NCI-H146 (cell line): ENCODE results near the gene THRB.

ENCODE experiments used
- DNase-seq: peaks from one replicate; lab custom pipeline; 2025; lab: John Stamatoyannopoulos, UW

The THRB gene

DNA sequence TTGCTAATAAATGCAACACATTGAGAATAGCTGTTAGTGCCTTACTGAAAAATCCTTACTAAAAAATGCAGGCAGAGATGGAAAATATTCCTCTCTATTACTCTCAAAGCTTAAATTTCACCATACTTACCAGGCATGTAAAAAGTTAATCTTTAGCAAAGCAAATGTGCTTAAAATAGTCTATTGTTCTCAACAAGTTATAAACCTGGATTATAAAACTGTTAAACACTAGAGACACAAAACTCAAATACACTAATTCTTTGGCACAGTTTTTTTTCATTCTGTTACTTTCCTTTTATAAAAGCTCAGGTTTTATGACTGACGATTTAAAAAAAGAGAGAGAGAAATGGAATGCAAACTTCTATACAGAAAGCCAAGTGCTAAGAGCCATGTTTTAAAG is 119.8 kb downstream of the THRB start:
- DNase-seq = no peak

GRCh38 chr3:24373198-24373959 is 121.3 kb downstream of the THRB start:
- no peak for DNase-seq

DNA sequence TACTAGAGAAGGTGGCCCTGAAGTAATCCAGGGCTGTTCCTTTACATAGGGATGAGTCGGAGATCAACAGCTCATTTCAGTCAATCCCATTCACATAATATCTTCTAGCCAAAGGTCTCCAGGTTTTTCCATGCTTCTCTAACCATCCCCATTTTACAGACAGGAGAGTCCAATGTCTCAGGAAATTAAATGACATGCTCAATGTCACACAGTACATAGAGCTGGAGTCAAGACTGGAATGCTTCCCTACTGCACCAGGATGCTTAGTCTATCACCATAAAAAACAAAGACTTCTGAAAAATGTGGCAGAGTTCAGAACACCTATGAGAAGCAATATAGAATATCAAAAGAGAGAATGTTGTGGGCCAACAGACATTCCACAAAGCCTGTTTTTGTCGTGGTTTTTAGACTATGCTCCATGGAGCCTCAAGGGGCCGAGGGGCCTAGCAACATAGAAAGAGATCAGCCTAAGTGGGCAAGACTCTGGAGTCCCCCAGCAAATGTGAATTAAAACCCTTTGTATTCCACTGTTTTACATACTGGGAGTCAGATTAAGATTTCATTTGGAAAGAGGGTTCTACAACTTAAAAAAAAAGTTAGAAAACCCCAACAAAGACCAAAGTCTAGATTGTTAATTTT is 122.0 kb downstream of the THRB start:
- DNase-seq = no peak

- no peak for DNase-seq
These were observed 124.1 kb downstream of the THRB start for GRCh38 chr3:24370352-24371090.

DNA sequence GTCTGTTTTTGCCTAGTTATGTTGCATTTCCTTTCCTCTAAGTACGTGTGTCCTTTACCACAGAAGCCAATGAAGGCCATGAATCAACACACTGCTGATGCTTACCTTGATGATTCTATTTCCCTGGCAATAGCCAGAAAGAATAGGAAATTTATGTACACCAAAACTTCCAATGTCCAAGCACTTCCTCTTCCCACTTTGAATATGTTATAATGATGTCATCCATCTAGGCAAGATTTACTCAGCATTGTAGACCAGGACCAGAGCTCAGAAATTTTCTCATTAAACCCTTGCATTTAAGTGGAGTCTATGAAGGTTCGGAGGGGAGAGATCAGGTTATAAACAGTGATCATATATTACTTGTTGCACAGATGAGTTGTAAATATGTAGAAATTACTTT is 126.0 kb downstream of the THRB start:
- no peak for DNase-seq

DNA sequence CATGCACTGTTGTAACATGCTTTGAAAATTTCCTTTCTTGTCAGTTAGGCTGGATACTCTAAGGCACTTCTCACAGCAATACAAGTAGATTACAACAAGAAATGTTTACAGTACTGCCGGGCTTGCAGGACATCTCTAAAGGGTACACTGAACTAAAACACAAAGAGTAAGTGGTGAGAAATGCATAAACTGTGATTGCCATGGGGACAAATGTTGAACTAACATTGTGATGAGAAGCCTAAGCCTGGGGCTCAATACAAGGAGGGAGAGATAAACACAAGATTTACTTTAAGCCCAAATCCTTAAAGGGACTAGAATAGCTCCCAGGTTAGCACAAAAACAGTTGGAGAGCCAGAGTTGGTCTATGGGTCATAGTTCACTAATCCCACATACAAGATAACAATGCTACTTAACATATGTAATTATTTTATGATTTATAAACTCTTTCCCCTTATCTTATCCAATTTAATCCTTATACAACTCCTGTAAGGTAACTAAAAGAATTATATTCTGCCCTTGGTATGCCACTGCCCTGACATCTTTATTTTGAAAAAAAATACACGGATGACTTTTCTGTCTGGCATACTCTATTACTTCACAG is 126.9 kb downstream of the THRB start:
- no peak for DNase-seq

DNA sequence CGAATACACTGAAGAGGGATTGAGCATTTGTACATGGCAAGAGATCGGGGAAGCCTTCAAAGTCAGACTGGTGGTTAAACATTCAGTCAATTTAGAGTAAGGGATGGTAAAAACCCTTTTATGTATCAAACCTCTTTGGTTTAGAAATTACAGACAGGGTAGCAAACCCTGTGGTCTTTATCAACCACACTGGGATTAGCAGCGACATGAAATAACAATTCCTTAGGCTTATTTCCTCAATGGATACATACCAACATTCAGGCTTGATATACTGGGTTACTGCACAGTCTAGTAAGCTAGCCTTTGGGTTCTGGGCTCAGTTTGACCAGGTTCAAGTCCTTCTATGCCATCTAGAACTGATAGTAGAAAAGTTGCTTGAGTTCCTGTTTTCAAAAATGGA is 127.4 kb downstream of the THRB start:
- DNase-seq = no peak

GRCh38 chr3:24365168-24365567 is 129.5 kb downstream of the THRB start:
- DNase-seq = no peak

GRCh38 chr3:24364359-24364758 is 130.3 kb downstream of the THRB start:
- no peak for DNase-seq

DNA sequence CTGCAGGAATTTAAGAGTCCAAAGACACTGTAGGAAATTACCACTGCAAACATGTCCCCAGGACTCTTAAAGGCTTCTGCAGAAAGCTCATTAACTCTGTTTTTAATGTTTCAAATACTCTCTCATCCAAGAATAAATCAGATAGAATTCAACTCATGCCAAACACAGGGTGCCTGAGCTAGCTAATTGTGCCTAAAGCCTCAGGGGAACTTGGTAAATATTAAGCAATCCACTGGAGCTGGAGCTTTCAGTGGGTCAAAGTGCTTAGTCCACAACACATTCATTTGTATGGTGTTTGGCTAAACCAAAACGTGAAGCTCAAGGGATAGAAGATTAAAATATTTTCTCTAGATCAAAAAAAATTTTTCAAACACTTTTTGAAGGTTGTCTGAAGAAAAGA is 131.4 kb downstream of the THRB start:
- no peak for DNase-seq

GRCh38 chr3:24361623-24362022 is 133.0 kb downstream of the THRB start:
- no peak for DNase-seq

- DNase-seq = no peak
These were observed 133.7 kb downstream of the THRB start for GRCh38 chr3:24360957-24361356.

DNA sequence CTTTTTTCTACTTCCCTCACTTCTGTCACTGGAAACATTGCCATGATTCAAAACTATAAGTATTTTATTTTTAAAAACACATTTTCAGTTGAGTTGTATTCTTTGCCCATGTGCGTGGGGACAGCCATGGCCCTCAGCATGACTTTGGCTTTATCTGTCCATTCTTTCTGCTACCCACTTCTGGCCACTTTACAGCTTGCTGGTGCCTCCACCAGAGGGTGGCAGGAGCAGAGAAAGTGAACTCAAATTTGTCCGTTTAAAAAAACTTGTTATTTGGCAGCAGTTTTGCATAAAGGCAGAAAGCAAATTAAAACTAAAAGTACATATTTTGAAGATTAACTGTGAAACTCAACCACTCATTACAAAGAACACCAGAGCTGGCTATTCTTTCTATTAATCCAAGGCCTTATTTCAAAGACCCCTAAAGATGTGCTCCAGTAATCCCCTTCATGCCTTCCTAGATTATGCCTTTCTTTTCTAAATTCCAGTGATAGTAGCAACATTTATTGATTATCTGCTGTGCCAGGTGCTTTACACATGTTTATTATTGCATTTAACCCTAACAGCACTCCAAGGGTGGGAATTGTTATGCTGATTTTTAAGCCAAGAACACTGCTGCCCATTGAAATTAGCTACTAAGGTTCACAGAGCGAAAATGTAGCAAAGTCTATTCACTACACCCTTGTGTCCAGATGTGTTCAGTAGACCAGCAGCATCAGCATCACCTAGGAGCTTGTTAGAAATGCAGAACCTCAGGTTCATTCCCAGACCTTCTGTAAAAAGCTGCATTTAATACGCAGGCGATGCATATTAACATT is 134.8 kb downstream of the THRB start:
- DNase-seq = no peak

DNA sequence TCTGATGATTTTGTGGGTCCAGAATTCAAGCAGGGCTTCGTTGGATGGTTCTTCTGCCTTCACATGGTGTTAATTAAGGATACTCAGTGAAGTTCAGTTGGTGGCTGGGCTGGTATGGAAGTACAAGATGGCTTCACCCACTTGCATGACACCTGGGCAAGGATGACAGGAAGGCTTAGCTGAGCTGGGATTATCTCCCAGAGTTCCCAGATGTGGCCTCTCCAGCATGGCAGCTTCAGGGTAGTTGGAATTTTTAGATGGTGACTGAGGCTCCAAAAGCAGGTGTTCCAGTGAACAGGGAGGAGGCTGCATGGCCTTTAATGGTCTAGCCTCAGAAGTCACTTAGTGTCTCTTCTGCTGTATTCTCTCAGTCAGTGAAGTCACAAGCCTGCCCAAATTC is 135.5 kb downstream of the THRB start:
- no peak for DNase-seq

DNA sequence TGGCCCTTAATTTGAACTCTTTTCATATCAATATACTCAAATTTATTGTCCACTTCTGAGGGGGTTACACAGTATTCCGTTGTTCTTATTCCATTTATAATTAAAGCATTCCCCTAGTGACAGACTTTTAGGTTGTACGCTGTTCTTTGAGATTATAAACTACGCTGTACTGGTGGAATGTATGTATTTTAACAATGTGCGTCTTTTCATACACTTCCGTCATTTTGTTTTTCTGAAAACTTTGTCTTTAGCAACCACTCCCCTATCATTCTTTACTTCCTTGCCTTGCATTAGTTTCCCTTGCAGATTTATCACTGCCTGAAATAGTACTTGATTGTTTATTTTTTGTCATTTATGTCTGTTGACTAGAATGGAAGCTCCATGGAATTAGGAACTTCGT is 137.0 kb downstream of the THRB start:
- no peak for DNase-seq

GRCh38 chr3:24355806-24356205 is 138.8 kb downstream of the THRB start:
- DNase-seq = no peak

- no peak for DNase-seq
These were observed 140.4 kb downstream of the THRB start for GRCh38 chr3:24354230-24354629.

- no peak for DNase-seq
These were observed 141.6 kb downstream of the THRB start for GRCh38 chr3:24352893-24353553.

DNA sequence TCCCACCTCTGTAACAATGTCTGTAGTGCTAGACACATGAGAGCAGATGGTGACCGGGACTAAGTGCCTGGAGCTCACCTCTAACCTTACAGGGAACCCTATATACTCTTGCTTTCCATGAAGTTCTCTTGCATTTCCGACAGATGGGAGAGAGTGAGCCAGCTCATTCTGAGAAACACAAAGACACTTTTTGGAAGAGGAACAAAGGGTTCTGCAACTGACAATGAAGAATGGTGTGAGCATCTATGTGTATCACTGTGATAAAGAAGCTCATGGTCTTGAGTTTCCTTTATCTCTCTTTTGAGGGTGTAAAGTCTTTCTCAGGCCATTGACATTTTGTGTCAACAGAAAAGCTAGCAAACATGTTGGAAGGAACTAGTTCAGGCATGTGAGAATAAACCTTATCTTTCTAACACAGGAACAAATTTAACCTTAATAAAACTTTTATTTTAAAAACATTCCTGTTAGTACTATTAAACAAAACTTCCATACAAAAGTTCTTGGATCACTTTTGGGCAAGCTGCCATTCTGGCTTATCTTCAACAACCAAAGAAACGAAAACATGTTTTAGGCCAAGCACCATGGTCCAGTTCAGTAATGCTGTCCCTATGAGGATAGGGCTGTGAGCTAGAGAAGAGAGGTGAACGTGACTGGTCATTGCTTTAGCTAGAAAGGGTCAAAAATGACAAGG is 142.7 kb downstream of the THRB start:
- no peak for DNase-seq

DNA sequence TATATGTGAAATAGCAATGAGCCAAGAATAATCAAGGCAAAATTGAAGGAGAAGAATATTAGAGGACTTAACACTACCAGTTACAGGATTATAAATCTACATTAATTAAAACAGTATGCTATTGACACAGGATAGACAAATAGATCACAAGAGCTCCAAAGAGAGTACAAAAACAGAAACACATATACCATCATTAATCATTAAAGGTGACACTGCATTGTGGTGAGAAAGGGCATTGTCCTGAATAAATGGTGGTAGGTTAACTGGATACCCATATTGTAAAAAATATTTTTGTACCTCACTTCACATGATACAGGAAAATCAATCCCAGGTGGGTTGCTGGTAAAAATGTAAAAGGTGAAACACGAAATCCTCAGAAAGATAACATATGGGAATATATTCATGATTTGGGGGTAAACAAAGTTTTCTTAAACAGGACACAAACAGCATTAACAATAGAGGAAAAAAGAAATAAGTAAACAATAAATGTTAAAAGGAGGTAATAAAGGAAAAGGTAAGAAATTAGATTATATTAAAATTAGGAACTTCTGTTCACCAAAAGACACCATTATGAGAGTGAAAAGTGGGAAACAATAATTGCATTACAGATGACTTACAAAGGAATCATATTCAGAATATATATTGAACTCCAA is 145.2 kb downstream of the THRB start:
- DNase-seq = no peak
